HG03442 (cell line): ENCODE measurements around the gene PDE11A.

ENCODE experiments used
- ATAC-seq: cut with Tn5 transposase; IDR thresholded peaks from one replicate; pipeline ENCODE4 v1.9.1; 2021; ENCODE audit warnings: mild to moderate bottlenecking, moderate library complexity; ENCODE audit not compliant: unreplicated experiment

The PDE11A gene

DNA sequence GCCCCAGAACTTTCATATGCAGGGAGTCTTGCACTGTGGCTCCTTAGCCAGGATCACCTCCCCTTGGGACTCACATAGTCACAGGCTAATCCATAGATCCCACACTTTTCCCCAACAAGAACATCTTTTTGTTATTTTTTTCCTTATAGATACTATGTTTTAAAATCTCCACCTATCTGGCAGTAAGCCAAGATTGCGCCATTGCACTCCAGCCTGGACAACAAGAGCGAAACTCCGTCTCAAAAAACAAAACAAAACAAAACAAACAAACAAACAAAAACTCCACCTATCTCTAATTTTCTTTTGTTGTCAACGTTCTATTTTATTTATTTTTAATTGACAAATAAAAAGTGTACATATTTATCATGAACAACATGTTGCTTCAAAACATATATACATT lies 141.7 kb downstream of the PDE11A start:
- no peak for ATAC-seq

DNA sequence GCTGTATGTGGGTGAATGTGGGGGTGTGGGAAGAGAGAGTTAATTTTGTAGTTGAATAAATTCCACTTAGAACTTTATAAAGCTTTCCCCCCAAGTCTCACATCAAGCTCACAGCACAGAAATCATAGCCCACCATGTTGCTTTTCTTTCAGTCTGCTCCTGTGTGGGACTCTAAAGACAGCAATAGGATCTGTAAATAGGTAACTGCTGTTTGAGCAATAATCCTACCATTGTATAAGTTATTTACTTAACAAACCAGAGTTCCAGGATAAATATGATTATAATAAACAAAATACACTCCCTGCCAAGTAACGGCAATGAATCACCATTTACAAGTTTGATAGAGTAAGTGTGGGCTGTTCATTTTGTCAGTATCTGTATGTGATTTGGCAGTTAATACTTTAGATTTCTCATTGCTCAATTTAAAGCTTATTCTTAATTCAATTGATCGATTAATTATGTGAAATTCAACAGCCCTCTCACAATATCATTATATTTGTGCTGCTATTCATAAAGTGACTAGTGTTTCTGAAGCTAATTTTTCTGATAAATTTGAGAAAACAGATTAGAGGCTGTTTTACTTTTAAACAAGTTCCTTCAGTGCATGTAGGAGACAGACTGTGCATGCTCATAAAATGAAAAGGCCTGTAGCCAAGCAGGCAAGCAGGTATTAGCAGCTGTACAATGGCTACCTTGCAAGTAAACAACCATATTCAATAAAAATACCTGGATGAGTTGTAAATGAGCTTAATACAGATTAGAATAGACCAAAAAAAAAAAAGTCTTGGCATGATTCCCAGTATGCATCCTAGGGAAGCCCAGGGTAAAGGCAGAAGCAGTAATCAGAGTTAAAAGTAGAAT lies 142.7 kb downstream of the PDE11A start:
- ATAC-seq, result no peak

DNA sequence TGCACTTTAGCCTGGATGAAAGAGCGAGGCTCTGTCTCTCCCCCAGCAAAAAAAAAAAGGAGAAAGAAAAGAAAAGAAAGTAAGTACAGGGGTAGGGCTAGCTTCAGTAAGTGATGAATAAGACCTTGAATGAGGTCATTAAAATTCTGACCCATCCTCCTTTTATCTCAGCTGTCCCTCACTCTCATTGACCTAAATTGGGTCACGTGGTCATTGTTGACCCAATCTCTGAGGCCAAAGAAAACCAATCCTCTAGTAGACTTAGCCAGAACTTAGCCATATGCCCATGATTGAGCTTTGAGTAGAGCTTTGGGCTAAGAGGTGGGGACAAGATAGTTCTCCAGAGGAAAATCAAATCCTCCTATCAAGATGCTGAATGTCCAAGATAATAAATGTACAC lies 149.3 kb downstream of the PDE11A start:
- no peak for ATAC-seq

DNA sequence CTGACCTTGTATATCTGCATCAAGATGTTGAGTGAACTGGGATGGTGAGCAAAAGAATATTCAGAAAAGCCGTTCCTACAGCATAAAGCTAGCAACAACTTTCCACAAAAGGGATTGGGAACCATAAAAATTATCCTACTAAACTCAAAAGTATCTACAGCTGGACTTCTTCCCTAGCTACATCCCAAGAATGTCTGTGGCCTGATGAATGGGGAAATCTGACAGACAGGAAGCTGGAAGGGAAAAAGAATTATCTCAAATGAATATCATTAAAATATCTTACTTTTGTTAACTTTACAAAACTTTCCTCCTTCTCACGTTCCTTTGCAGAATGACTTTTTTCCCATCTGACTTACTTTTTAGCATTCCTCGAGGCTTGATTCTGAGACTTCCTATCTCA lies 150.9 kb downstream of the PDE11A start:
- ATAC-seq, result no peak

DNA sequence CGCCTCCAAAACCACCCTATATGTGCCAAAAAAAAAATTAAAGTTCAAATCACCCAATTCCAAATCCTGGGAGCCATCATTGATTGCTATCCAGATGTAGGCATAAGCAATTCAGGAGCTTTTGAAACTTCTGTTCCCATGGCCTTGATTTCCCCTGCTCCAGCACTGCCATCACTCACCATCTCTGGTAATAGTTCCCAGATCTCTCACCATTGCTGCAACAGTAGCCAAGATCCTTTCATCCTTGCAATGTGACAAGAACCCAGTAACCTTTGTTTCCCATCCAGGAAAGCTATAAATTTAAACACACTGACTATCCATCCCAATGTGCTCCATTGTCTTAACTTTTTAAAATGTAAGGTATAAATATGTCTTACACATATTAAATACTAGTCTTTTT lies 155.4 kb downstream of the PDE11A start:
- no peak for ATAC-seq

DNA sequence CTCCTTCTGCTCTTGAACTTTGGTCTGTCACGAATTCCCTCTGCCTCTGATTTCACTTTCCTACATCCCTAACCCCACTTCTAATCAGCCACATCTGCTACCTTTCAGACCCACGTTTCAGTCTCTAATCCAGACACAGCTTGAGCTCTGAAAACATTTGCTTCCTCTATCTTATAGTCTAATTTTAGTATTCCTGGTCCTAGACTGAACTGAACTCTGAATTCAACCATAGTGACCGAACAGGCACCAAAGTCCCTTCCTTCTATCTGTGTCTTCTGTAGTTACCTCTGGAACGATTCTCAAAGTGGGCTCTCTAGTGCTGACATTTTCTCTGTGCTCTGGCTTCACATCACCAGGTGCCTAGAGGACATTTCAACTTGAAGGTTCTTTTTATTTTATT lies 156.2 kb downstream of the PDE11A start:
- no peak for ATAC-seq

DNA sequence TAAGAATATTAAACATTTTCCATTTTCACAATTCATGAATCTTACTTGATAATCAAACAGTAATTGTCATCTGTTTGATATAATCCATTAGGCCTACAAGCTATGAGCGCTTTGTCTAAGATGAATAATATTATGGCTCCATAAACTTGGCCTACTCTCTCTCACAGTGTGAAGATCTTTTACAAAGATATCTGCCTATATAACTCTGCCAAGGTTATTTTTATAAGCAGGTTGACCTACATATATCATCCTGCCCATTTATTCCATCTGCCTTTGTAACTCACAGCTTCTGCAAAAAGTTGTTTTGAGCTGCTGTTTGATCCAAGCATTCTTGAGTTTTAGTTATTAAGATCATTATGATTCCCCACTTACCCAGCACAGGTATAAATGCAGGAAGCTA lies 158.3 kb downstream of the PDE11A start:
- ATAC-seq, result no peak

DNA sequence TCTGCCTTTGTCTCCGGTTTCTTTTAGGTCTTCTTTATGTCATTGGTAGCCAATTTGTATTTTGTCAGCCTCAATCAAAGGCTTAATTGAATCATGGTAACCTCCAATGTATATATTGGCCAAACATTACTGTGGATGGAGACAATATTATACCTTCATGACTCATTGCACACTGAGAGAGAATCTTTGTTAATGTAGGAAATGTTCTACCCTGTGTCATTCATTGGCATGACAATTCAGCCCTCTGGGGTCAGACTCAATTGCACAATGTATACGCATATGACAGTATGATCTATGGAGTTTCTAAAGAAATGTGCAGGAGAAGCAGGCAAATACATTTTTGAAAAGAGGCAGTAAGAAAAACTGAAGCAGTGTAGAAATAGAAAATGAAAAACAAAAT lies 162.6 kb downstream of the PDE11A start:
- no peak for ATAC-seq

DNA sequence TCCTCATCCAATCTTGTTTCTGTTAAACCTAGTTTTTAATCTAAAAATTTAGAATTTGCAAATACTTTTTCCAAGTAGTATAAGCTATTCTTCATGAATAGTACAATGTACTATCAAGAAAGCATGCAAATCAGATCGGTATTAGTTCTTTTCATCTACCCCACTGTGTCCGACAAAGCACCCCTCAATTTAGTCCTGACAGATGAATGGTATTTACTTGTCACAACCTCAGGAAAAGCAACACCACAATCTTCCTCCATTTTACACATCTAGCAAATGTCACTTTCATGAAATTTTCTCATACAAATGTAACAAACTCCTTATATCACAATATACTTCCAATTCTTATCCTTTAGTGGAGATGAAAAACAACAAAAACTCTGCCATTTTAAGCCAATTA lies 163.8 kb downstream of the PDE11A start:
- ATAC-seq, result no peak

DNA sequence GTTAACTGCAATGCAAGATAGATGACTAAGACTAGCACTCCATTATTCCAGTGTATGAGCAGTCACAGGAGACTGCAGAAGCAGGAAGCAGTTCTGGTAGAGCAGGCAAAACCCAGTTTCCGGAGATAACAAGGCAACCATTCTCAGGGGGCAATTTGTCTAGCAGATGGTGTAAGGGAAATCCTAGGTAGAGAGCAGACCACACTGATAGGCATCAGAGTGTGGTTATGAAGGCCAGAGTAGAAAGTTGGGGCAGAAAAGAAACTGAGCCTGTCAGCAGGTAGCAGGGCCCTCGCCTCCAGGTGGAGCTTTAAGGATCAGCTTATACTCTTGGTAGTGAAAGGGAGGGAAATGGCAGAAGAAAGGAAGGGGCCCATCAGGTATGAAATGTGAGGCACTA lies 164.4 kb downstream of the PDE11A start:
- ATAC-seq, result no peak

DNA sequence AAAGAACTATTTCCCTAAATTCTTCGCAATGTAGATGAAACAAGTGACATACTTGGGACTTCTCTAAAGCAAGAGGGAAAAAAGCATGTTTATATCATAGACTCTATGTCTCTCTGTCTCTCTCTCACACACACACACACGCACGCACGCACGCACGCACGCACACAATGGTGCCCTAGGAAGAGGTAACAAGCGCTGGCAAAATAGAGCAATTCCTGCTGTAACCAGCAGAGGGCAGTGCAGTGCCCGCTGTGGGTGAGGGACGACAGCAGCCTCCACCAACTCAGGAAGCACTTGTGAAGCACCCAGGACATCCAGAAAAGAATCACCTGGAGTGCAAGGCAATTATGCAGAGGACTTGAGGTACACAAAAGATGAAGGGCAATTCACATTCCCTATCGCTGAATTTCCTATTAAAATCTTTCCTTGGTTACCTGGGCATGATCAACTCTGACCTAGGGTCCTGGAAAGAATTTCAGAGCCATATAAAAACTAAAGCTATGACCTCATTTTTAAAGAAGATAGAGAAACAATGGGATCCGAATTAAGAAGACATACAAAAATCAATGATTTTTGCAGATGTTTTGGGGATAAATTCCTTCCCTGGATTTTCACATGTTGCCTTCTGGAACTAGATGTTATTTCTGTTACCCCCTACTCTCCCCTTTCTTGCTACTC lies 166.4 kb downstream of the PDE11A start:
- peak; percentile 92 for ATAC-seq

DNA sequence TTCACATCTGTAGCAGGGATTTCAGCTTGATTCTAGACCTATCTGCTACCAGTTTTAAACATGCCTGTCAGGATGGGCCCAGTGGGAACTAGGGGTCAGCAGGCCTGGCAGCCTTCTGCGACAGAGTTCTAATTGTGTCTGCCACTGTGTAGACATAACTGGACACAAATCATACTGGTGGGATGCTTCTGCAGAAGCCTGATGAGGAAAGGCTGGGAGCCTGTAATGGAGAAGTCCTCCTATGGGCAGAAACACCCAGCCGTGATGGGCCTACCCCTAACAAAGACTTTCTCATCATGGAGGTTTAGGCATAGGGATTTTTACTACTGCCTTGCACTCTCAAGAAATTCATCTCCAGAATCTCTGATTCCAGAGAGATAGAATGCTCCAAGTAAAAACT lies 166.9 kb downstream of the PDE11A start:
- ATAC-seq, result no peak

DNA sequence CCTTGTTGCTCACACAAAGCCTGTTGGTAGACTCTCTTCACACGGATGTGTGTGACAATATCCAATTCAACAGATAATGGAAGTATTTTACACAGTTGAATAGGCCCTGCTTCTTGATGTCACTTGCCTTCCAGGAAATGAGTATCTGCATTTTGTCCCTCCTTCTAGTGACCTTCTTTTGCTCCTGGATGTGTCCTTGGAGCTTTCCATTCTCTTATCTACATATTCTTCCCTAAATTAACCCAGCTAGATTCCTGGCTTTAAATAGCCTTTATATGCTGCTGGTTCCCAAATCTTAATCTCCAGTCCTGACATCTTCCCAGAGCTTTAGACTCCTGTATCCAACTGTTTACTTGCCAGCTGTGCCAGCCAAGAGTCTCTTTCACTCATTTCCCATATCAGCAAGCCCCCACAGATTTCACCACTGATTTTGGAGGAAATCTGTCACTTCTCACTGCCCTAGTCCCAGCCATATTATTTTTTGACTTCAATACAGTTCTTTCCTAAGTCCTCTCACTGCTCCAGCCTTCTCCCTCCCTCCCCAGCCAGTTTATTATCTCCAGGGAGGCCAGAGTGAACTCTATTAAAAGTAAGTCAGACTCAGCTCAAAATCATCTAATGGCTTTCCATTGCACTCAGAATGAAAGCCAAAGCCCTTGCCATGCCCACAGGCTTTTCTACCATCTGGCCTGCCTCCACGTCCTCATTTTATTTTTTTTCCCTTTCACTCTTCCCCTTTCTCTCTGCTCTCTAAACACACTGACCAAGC lies 170.0 kb downstream of the PDE11A start:
- ATAC-seq, result no peak

DNA sequence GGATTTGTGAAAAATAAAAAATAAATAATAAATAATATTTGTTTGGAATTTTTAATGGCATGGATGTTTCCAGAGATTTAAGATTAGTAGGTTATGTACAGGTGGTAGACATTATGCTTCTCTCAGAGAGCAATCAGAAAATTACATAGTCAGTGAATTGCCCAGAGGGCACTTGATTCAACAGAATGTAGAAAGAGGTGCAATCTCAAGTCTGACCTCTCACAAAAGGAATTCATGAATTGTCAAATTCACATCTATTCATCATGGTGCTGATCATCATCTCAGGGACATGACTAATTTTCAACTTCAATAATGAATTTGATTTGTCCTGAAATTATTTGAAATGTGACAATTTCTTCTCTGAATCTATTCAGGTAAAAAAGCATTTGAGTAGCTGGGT lies 172.5 kb downstream of the PDE11A start:
- no peak for ATAC-seq

DNA sequence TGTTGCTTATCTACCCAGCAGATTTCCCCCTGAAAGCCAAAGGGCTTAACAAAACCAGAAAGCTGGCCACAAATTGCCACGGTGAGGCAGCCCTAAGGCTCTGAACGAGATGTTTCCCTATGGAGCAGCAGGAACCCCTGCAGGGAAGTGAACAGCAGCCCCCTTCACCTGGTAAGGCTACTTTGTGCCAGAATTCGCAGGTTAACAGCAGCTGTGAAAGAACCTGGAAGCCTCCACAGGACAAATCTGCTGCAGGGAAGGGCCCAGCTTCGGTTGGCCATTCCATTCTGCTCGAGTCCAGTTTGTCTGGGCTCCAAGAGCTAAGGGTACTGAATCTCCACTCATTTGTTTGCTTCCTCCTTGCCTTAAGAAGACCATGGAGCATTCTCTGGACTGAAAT lies 175.3 kb downstream of the PDE11A start:
- no peak for ATAC-seq

DNA sequence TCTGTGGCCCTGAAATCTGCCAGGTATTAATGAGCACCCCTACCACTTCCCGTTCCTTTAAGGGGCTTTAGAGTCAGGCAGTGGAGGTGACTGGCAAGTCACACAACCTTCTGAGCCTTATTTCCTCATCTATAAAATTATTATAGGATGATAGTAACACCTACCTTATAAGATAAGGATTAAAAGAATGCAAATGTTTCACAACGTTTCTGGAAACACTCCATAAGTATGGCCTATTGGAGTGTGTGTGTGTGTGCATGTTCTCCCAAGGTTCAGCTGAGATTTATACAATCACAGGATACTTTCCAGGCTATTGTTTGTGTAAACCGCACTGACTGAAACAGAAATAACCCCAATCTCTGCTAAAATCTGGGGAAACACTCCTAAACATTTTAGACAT lies 176.0 kb downstream of the PDE11A start:
- no peak for ATAC-seq

DNA sequence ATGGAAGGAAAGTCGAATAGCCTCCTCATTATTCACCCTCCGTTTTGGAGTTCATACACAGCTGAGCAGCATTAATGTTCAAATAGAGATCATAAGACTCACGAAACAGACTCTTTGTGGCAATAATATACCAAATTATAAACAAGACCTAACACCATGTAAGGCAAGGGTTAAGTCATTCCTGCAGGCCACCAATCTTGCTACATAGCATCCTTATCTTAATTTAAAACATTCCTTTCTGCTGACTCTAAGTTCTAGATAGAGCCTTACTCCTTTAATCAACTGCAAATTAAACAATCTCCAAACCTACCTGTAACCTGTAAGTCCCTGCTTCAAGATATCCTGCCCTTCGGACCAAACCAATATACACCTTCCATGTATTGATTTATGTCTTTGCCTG lies 178.0 kb downstream of the PDE11A start:
- no peak for ATAC-seq

DNA sequence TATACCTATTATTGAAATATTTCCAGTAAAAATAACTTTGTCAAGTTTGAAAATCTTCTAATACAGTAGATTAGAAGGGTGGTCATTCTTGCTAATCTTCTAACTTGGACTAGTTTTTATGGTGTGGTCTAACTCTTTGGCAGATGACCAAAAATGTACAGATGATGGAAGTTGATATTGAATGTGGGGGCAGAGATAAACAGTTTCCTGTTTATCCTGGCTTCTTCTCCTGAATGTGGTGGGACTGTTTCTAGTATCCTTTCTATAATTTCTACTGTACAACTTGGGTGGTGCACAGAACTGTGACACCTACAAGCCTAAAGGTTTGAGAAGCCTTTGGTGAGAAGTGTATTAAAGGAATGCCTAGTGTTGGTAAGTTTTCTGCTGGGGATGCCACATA lies 178.7 kb downstream of the PDE11A start:
- no peak for ATAC-seq

DNA sequence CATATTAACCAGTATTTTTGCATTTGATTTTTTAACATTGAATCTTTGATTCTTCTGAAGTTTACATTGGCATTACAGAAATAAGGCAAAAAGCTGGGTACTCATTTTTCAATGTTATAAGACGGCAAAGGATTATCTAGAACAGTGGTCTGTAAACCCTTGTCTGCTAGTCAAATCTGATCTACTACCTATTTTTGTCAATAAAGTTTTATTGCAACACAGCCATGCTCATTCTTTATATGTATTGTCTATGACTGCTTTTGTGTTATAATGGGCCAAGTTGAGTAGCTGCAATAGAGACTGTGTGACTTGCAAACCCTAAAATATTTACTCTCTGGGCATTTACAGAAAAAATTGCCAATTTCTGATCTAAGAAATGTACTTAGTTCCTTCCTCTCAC lies 181.0 kb downstream of the PDE11A start:
- no peak for ATAC-seq

DNA sequence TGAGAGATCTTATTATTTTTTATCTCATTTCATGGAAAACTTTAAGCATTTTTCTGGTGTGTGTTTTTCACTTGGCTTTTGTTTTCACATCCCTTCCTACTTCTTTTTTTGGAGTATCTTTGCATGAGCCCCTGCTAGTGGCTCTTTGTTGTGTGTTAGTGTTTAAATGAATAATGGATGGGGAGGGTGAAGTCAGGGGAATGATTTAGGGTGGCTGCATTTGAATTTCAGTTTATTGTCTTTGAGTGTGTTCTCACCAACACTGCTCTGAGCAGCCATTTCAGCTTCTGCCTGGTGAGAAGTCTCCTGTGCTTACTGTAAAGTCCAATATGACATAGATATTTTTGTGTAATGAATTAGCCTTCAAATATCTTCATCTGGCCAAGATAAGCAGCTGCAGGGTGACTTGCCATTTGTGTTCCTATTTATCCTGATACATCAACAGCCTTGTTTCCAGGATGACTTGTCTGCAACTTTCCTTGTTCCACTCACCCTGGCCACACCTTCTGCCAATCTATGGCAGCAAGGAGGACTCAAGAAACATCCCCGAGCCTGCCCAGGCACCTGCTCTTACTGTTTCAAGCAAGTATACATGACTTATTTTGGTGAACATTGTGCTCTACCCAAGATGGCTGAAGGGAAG lies 182.6 kb downstream of the PDE11A start:
- ATAC-seq, result no peak

DNA sequence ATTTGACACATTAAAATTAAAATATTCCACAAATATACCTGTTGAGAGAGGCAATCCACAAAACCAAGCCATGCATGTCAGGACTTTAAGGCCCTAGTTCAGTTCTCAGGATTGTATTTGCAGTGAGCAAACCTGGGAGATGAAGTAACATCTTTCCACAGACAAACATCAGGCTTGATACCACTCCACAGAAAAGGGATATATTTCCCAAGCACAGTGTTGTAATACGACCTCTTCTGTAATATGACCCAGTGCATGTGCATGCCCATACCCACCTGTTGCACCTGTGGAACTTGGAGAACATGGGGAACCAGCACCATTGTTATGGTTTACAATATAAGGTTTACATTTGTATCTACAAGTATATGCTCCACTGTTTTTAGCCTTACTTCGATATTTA lies 184.0 kb downstream of the PDE11A start:
- ATAC-seq, result no peak
